Measurements from ENCODE around the gene MAN1C1. TPM values are rescaled to one million over a fixed set of nuclear protein-coding genes. Genes with fewer than 3 reads are reported as not detected.

Gene MAN1C1
- total and polyA plus RNA-seq, 9 of the 15 experiments (the other 6 are each of a cell fraction or from before 2014, with no cell fraction given): 0.04 to 0.44 (median 0.10) TPM; not detected in 3

GRCh38 chr1:25820247-25821111, 203.9 kb downstream of the MAN1C1 start (continued):
- TF ChIP-seq ZBTB40 (IDR thresholded peaks at IDR 0.05) (0 out of 2 replicates have a peak, but pooled peaks have one; percentile 36), ZBTB40 (CRISPR knock-in tag; IDR thresholded peaks at IDR 0.05) (no peak), HNRNPH1 (optimal IDR thresholded peaks at IDR 0.05; ENCODE audit: low read depth, low read length) (no peak), PKNOX1 (IDR thresholded peaks at IDR 0.05) (peak; percentile 58), GTF3C2 (IDR thresholded peaks at IDR 0.05; ENCODE audit: borderline replicate concordance, extremely low read depth, insufficient read length) (no peak), ID3 (CRISPR knock-in tag; IDR thresholded peaks at IDR 0.05) (no peak), ID3 (tag; IDR thresholded peaks at IDR 0.05) (no peak), ZBED1 (IDR thresholded peaks at IDR 0.05) (no peak), ZNF785 (CRISPR knock-in tag; IDR thresholded peaks at IDR 0.05) (no peak), PML (IDR thresholded peaks at IDR 0.05; ENCODE audit: low read length) (0 out of 2 replicates have a peak, but pooled peaks have one; percentile 3), SNAPC5 (CRISPR knock-in tag; IDR thresholded peaks at IDR 0.05) (no peak), RBFOX2 (IDR thresholded peaks at IDR 0.05; ENCODE audit: low read depth, low read length) (peak; percentile 91), ZNF431 (CRISPR knock-in tag; IDR thresholded peaks at IDR 0.05) (peak; percentile 55; the same call in 1 of the 2 replicates)
